ENCODE data around the gene ZNF143. TPM values are rescaled to one million over a fixed set of nuclear protein-coding genes. Genes with fewer than 3 reads are reported as not detected.
"Not testable (repeated sequence)": the region's sequence is repeated elsewhere in the genome, so short reads cannot be mapped to it uniquely, and the experiment has no call there.

ZNF143 gene
- total RNA-seq, 1 donor from 2014 or later = 41.4 TPM

DNA sequence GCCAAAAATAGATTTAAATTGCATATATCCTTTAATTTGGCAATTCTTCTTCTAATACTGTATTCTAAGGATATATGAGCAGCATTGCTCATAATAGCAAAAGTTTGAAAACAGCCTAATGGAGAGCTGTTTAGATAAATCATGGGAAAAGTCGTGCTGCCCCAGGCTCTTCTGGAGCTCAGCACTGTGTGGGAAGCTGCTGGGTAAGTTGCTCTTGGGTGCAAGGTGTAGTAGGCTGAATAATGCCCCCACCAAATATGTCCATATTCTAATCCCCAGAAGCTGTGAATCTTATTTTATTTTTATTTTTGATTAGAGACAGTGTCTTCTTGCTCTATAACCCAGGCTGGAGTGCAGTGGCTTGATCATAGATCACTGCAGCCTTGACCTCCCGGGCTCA is 77.7 kb downstream of the ZNF143 start:
- DNase-seq (ENCODE audit: low spot score) = no peak

DNA sequence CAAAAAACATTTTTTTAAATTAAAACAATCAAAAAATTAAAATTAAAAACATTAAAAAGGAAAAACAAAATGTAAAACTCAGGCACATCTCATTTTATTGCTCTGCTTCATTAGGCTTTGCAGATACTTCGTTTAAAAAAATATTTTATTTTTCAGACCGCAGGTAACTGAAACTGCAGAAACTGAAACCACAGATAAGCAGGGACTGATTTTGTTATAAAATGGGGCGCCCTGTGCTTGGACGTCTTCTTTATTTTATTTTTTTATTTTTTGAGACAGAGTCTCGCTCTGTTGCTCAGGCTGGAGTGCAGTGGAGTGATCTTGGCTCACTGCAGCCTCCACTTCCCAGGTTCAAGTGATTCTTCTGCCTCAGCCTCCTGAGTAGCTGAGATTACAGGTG is 88.4 kb downstream of the ZNF143 start:
- DNase-seq (ENCODE audit: low spot score) = not testable (repeated sequence)

DNA sequence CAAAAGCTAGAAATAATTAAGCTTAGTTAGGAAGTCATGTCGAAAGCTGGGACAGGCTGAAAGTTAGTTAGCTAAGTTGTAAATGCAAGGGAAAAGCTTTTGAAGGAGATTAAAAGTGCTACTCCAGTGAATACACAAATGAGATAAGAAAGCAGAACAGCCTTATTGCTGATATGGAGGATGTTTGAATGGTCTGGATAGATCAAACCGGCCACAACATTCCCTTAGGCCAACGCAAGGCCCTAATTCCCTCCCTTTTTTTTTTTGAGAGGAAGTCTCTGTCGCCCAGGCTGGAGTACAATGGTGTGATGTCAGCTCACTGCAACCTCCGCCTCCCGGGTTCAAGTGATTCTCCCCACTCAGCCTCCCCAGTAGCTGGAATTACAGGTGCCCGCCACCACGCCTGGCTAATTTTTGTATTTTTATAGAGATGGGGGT is 89.4 kb downstream of the ZNF143 start:
- DNase-seq (ENCODE audit: low spot score) = no peak

DNA sequence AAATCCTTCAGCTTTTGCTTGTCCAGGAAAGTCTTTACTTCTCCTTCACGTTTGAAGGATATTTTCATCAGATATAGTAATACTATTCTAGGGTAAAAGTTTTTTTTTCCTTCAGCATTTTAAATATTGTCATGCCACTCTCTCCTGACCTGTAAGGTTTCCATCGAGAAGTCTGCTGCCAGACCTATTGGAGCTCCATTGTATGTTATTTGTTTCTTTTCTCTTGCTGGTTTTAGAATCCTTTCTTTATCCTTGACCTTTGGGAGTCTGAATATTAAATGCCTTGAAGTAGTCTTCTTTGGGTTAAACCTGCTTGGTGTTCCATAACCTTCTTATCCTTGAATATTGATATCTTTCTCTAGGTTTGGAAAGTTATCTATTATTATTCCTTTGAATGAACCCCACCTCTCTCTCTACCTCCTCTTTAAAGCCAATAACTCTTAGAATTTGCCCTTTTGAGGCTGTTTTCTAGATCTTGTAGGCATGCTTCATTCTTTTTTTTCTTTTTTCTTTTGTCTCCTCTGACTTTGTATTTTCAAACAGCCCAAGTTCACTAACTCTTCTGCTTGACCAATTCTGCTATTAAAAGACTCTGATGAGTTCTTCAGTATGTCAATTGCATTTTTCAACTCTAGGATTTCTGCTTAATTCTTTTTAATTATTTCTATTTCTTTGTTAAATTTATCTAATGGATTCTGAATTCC is 100.6 kb downstream of the ZNF143 start:
- DNase-seq (ENCODE audit: low spot score) = no peak

DNA sequence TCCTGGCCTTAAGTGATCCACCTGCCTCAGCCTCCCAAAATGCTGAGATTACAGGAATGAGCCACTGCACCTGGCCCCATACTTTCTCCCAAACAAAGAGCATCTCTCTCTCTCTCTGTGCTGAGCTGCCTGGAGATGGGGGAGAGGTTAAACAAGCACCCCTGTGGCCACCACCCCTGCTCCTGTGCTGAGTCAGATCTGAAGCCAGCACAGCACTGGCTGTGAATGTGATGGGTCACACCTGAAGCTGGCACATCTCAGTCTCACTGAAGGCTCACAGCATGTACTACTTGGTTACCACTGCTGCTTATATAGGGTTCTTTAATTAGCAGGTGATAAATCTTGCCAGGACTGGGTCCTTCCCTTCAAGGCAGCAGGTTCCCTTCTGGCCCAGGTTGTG is 101.9 kb downstream of the ZNF143 start:
- no peak for DNase-seq (ENCODE audit: low spot score)

DNA sequence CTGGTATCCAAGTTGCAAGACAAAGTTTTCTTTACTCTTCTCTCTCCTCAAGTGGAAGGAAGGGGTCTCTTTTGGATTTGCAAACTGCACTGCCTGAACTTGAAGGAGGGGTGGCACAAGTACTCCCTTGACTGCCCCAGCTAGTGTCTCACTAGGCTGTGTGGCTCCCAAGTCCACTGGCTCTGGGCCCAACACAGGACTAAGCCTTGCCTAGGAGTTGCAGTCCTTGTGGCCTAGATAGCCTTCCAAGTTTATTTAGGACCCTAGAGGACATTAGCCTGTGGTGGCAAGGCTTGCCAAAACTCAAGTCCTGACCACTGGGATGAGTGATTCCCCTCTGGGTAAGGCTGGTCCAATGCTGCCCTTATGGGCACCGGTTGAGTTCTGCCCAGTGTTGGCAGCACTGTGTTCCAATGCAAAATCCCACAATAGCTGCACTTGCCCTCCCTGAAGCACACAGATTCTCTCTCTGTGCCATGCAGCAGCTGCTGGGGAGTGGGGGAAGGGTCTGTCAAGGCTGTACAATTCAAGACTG is 102.5 kb downstream of the ZNF143 start:
- no peak for DNase-seq (ENCODE audit: low spot score)

DNA sequence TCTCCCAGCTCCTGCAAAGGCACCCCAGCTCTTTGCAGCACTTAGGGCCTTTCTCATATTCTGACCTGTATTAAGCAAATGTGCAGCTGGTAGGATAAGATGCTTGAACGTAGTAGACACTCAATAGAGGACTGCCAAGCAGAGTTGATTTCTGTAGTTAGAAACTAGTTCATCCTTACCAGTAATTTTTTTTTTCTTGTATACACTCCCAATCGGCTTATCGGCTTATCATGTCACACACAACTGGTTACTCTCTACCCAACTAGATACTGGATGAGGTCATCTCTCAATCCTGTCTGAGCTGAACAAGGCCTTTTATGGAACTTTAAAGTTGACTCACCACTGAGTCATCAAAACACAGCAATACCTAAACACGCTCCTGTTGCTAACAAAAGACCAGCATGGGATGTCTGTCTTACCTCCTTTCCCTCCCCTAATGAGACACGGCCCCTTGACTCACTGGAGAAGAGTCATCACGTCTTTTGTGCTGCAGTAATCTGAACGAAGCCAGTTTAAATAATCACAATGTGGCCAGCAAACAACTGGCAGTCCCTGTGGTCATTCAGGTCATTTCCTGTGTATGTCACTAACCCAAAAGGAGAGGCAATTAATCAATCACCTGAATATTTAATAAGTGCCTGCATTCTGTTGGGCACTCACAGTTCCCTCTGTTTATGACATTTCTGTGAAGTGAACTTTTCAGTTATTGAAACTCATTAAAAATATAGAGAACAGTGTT is 105.2 kb downstream of the ZNF143 start:
- peak; percentile 99 for DNase-seq (ENCODE audit: low spot score)

DNA sequence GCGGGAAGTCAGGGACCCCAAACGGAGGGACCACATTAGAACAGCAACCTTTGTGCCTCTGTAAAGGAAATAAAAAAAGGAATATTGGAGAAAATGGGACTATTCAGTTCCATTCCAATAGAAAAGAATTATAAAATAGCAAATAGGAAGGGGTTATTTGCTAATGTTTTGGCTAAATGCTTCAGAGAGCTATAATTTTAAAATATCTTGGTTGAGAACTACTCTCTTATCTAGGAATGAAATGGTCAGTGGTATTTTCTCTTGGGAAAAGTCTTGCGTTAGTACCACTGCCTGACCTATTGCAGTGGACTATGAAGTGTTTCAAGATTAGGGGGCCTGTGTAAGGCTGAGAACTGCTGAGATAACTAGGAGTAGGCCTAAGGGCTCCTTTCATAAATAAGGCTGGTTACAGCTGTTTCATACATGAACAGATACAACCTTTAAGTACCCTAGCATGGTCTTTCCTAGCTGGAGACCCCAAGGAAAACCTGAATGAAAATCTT is 105.8 kb downstream of the ZNF143 start:
- peak; percentile 86 for DNase-seq (ENCODE audit: low spot score)

DNA sequence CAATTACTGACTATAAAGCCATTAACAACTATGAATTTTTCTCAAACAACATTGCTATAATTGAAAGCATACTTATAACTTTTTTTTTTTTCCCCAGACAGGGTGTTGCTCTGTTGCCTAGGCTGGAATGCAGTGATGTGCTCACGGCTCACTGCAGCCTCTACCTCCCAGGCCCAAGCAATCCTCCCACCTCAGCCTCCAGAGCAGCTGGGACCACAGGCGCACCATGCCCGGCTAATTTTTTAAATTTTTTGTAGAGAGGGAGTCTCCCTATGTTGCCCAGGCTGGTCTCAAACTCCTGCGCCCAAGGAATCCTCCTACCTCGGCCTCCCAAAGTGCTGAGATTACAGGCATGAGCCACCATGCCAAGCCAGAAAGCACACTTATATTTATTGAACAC is 106.6 kb downstream of the ZNF143 start:
- no peak for DNase-seq (ENCODE audit: low spot score)

DNA sequence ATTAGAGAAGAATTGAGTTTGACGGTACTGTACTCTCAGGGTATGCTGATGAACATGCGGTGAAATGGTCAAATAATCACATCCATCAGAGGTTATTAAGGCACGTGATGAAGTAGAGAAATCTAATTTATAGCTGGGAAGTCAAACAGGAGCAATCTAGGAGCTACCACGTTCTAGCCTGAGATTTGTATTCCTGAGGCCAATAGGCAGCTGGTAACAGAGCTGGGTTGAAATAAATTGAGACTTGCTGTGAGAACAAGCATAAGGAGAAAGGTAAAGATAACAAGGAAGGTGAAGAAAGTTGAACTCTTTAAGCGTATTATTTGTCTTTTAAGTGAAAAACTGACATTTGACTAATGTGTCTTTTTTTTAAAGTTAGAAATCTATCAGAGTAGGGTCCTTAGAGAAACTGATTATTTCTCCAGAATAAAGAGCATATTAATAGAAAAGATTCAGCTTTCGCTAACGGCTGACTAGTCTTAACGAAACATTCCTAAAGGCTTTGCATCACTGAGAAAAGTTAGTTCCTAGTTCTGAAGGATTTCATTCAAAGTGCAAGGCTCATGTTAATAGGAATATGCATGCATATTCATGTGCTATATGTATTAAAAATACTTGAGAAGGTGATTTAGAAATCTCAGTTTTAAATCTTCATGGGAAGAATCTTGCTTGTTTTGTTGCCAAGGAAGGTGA is 107.5 kb downstream of the ZNF143 start:
- peak; percentile 40 for DNase-seq (ENCODE audit: low spot score)

DNA sequence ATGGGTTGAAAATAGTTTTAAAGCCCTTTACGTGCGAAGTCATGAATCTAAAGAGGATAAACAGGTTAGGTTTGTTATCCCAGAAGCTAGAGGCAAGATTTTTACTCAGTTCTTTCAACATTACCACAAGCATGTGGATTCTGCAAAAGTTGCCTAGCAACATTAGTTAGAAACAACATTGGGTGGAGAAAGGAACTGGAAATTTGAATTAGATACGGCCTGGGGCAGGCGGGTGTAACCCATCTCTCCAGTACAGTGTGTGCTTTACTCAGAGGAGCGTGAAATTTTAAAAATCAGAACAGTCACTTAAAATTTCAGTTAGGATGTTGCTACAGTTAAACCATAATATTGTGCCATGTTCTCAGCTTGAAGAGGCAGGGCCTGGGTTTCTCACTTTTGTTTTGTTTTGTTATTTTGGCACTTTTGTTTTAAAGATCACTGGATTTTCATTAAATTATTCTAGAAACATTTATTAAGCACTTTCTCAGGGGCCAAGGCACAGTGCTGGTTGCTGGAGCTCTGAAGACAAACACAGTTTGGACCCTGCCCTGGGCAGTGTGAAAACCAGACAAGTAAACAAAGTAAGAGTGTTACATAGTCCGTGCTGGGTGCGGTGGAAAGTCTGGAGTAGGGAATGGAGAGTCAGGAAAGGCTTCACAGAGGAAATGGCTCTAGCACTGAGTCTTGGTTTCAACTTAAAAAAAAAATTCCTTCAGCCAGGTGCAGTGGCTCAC is 108.2 kb downstream of the ZNF143 start:
- DNase-seq (ENCODE audit: low spot score) = peak; percentile 97

DNA sequence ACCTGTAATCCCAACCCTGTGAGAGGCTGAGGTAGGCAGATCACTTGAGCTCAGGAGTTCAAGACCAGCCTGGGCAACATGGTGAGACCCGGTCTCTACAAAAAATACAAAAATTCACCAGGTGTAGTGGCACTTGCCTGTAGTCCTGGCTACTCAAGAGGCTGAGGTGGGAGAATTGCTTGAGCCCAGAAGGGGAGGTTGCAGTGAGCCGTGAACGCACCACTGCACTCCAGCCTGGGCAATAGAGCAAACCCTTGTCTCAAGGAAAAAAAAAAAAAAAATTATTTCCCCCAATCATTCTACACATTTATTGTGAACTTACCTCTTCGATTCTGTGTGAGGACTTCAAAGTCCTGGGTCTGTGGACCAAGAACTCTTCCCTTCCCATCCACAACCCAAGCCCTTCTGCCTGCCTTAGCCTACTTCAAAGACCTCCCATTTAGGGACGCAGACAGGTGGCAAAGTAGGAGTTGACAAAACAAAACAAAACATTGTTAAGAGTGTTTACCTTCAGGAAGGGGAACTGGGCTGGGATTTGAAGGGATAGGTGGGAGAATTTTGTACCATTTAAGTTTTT is 108.9 kb downstream of the ZNF143 start:
- DNase-seq (ENCODE audit: low spot score) = no peak

DNA sequence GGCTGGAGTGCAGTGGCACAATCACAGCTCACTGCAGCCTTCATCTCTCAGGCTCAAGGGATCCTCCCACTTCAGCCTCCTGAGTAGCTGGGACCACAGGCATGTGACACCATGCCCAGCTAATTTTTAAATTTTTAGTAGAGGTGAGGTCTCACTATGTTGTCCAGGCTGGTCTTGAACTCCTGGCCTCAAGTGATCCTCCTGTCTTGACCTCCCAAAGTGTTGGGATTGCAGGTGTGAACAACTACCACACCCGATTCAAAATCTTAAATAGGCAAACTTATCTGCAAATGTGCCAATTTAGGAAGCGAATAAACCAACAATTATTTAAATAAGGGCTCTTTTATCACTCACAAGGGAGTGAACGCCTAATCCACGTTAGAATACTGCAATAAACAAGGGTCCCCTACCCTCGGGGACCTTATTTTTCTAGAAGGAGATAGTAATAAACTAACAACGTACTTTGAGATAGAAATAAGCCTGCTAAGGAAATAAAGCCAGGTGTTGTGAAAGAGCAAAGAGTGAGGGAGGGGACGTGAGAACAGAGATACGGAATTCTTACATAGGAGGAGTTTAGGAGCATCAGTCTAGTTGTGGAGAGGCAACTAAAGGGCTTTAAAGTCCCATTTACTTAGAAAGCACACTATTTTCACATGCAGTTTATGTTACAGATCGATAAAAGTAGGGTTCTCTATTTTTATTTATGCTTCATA is 109.7 kb downstream of the ZNF143 start:
- no peak for DNase-seq (ENCODE audit: low spot score)

DNA sequence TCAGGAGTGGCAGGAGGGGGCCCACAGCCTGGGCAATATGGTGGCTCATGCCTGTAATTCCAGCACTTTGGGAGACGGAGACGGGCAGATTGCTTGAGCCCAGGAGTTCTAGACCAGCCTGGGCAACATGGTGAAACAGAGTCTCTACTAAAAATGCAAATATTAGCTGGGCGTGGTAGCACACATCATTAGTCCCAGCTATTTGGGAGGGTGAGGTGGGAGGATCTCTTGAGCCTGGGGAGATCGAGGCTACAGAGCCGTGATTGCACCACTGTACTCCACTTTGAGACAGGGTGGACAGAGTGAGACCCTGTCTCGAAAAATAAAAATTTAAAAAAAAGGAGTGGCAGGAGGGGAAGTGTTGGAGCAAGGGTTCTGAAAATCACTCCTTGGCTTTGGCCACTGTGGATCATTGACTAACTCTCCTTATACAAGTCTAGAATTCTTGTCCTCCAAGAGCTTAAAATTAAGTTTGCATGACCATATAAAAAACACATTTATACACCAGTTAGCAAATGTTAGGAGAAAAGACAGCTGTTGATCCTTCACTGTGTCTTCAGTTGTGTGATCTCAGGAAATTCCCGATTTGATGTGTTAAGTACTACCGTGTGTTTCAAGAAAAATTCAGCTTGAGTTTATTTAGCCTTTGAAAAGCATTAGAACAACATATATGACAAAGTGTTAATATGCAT is 110.4 kb downstream of the ZNF143 start:
- DNase-seq (ENCODE audit: low spot score) = no peak

DNA sequence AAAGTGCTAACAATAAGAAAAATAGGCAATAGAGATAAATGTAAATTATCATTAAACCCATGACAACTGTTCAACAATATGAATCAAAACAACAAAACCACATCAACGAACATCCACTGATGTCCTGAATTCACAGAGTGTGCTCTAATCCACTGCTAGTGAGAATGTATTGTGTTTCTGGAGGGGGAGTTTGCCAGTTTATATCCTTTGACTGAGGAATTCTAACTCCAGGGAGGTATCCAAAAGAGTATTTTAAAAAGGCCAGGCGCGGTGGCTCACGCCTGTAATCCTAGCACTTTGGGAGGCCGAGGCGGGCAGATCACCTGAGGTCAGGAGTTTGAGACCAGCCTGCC is 110.9 kb downstream of the ZNF143 start:
- DNase-seq (ENCODE audit: low spot score) = no peak

DNA sequence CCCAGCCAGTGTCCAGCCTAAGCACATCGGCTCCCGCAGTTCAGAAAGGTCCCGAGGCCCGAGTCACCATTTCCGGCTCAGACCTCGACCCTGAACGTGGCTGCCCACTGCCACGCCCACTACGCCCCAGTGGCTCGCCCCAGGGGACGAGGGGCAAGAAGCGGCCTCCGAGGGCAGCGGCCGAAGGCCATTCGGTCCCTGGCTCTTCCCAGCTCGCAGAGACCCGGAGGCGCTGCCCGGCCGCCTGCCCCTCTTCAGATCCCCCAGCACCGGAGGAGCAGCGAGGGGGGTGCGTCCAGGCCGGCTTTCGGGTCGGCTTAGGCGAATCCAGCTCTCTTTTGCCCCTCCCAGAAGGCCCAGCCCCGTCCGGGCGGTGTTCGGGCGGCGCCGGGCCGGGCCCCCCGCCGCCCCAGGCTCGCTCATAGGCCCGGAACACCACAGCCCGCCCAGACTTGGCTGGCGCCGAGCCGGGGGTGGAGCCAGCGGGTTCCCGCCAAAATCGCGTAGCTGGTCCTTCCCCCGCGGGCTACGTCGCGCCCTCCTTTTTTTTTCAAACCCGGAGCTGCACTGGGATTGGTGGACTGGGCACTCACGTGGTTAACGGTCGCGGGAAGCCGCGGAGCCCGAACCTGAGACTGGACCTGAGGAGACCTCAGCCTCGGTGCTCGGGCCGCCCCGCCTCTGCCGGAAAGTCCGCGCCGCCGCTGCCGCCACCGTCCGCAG is 112.4 kb downstream of the ZNF143 start, which contains the start of gene WEE1:
TSS of gene WEE1 (plus strand) at position 619 of the 723 bp plus-strand sequence. CDS start 264 bp downstream, outside the sequence.
- peak; percentile 99 for DNase-seq (ENCODE audit: low spot score)

DNA sequence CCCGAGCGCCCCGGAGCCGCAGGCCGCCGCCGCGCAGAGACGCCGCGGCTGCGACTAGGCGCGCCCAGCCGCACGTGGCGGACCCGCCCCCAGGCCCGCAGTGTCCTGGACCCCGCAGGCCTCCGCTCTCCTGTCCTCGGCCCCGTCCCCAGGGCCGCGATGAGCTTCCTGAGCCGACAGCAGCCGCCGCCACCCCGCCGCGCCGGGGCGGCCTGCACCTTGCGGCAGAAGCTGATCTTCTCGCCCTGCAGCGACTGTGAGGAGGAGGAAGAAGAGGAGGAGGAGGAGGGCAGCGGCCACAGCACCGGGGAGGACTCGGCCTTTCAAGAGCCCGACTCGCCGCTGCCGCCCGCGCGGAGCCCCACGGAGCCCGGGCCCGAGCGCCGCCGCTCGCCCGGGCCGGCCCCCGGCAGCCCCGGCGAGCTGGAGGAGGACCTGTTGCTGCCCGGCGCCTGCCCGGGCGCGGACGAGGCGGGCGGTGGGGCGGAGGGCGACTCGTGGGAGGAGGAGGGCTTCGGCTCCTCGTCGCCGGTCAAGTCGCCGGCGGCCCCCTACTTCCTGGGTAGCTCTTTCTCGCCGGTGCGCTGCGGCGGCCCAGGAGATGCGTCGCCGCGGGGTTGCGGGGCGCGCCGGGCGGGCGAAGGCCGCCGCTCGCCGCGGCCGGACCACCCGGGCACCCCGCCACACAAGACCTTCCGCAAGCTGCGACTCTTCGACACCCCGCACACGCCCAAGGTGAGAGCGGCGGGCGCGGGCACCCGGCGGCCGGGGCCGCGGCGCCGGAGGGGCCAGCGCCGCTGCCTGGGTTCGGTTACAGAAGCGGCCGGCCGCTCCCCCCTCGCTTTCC is 113.2 kb downstream of the ZNF143 start:
- DNase-seq (ENCODE audit: low spot score) = no peak

DNA sequence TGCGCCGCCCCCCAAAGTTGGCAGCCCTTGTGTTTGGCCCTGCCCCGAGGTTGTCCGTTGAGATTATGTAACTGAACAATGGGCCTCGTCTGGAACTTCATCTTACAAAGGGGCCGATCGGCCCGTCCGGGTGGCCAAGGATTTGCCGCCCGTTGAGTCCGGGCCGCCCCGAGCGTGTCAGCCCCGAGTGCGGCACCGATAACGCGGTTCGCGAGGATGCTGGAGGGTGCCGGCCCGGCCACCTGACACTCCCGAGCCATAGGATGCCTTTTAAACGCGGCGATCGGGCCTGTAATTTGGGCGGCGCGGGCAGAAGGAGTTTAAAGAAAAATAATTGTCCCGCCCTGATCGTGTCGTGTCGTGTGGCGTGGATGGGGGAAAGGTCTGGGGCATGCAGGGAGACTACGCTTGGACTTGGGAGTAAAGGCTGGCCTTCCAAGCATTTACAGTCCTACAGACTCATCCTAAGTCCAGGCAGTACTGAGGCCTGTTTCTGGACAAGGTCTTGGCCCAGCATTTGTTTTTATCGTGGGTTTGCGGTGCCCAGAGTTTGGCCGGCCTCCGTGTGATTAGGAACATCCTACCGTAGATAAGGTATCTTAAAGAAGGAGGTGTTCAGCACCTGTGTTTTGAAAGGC is 113.9 kb downstream of the ZNF143 start:
- DNase-seq (ENCODE audit: low spot score) = peak; percentile 46
